Measurements from ENCODE around the gene RIOX2.

The RIOX2 gene

DNA sequence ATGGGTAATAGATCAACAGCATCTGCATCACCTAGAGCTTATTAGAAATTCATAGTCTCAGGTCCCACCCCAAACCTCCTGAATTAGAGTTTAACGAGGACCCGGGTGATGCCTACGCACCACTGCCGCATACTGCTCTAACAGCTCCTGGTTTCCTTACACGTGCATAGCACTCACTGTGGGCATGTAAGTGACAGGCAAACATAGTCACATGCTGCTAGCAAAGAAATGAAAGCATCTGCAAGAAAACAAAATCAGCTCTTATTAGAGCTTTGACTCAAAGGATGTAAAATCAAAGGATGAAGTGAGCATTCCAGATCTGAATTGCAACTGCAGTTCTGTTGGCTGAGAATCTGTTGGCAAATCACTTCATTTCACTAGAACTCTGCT lies 19.1 kb upstream of the RIOX2 start:
- no peak for DNase-seq
- intact Hi-C loops (cut with DNase I), result no loop called here

DNA sequence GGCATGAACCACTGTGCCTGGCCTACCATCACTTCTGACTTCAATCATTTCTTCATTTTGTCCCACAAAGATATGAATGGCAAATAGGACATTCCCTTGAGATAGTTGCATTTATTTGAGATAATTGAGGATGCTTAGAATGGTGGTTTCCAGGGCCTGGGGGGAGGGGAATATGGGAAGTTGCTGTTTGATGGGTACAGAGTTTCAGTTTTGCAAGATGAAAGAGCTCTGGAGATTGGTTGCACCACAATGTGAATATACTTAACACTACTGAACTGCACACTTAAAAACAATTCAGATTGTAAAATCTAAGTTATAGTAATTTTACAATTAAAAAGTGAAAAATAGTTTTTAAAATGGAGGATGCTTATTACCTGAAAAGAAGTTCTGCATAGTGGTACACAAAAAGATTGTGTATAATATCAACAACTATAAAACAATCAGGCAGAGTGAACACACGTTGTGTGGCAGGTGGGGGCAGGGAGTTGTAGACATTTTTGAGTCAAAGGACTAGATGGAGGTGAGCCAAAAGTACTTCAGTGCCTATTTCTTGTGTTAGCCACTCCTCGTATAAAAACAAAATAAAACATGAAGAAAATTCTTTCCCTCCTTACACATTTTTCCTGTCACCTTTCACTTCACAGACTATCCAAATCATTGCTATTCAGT lies 18.5 kb upstream of the RIOX2 start:
- intact Hi-C loops (cut with DNase I), result no loop called here
- DNase-seq, result no peak

- no peak for DNase-seq
- intact Hi-C loops (cut with DNase I), result no loop called here
These were observed 16.7 kb upstream of the RIOX2 start for GRCh38 chr3:97988784-97989568.

GRCh38 chr3:97987306-97987705 lies 15.1 kb upstream of the RIOX2 start:
- no peak for DNase-seq
- intact Hi-C loops (cut with DNase I), result no loop called here

DNA sequence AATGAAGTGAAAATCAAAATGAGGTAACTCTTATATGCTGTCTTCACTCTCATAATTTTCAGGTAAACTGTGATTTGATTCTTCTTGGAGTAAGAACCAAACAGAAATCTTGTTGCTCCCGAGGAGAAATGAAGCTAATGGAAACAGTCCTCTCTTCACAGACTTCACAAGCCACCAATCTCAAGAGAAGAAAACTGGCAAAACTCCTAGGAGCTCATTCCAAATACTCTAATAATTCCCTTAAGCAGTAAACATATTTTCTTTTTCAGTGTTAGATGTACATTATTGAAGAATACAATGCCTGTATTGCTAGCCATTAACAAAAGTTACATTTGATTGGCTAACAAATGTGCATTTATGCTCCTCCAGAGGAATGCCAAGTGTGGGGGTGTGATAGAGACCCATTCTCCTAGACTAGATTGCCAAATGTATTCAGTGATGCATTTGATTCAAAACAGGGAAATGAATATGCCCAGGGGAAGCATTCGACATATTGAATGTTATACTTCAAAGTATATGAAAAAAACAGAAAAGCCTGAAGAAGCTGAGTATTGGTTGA lies 11.8 kb upstream of the RIOX2 start:
- no peak for DNase-seq
- intact Hi-C loops (cut with DNase I), result loop anchor here (2.0 kb wide), 1 partner anchor 29 kb away; no protein-coding TSS in a partner anchor

- DNase-seq, result no peak
- intact Hi-C loops (cut with DNase I), result no loop called here
These were observed 9.7 kb upstream of the RIOX2 start for GRCh38 chr3:97981886-97982285.

GRCh38 chr3:97979610-97980009 lies 7.4 kb upstream of the RIOX2 start:
- intact Hi-C loops (cut with DNase I), result no loop called here

DNA sequence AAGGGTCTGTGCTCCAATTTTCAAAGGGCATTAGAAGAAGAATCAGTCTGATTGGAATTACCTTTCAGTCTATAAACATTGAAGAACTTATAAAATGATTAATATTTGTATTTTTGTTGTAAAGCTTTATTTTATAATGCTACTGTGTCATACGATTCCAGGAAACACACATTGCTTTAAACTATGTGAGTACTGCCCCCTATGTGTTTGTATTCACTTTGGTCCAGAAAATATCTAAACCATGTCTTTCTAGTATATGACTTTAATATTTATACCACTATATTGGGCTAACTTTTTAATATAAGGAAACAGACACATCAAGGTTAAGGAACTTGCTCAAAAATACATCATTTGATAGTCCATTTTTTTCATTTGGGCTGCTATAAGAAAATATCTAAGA lies 3.2 kb upstream of the RIOX2 start:
- no peak for DNase-seq
- intact Hi-C loops (cut with DNase I), result no loop called here

More at GRCh38 chr3:97979610-97980009, 7.4 kb upstream of the RIOX2 start:
- DNase-seq, result no peak

GRCh38 chr3:97974996-97975395 lies 2.8 kb upstream of the RIOX2 start:
- intact Hi-C loops (cut with DNase I), result loop anchor here (5.0 kb wide), 2 partner anchors 47 to 153 kb away; partner anchors contain the start of gene CRYBG3
- no peak for DNase-seq

GRCh38 chr3:97972976-97973375 lies 745 bp upstream of the RIOX2 start:
- intact Hi-C loops (cut with DNase I), result loop anchor here (5.0 kb wide), 2 partner anchors 49 to 151 kb away; partner anchors contain the start of gene CRYBG3
- DNase-seq, result no peak

- intact Hi-C loops (cut with DNase I), result loop anchor here (5.0 kb wide), 2 partner anchors 51 to 149 kb away; partner anchors contain the start of gene CRYBG3
- DNase-seq, result no peak
These were observed 1.1 kb downstream of the RIOX2 start for GRCh38 chr3:97970956-97971620.

- DNase-seq, result no peak
- intact Hi-C loops (cut with DNase I), result loop anchor here (5.0 kb wide), 2 partner anchors 52 to 148 kb away; partner anchors contain the start of gene CRYBG3
These were observed 2.1 kb downstream of the RIOX2 start for GRCh38 chr3:97970156-97970555.

DNA sequence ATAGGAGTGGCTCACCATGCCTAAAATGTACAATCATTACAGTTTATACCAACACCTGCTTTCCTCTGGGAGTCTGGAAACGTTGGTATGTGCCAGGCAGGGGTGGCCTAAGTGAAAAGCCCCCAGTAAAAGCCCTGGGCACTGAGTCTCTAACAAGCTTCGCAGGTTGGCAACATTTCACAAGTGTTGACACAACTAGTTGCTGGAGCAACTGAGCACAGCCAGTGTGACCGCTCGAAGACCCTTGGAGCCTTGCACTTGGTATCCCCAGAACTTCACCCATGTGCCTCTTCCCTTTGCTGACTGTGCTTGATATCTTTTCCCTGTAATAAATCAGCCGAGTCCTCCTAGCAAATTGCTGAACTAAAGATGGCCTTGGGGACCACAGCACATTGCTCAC lies 2.7 kb downstream of the RIOX2 start:
- intact Hi-C loops (cut with DNase I), result no loop called here

DNA sequence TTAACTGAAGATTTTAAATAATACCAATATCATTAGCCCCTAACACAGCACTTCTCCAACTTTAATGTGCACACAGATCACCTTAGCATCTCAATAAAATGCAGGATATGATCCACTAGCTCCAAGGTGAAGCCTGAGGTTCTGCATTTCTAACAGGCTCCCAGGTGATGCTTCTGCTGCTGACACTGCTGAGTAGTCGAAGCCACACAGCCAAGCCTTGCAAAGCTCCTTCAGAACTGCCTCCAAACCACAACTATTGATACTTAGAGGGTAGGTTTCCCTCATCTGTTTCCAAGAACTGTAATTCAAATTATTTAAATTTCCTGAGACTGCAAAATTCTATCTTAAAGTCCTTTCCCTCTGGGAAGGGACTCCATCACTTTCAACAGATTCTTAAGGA lies 3.9 kb downstream of the RIOX2 start:
- intact Hi-C loops (cut with DNase I), result no loop called here
- no peak for DNase-seq

More for the DNA sequence above, 2.7 kb downstream of the RIOX2 start:
- DNase-seq, result no peak

DNA sequence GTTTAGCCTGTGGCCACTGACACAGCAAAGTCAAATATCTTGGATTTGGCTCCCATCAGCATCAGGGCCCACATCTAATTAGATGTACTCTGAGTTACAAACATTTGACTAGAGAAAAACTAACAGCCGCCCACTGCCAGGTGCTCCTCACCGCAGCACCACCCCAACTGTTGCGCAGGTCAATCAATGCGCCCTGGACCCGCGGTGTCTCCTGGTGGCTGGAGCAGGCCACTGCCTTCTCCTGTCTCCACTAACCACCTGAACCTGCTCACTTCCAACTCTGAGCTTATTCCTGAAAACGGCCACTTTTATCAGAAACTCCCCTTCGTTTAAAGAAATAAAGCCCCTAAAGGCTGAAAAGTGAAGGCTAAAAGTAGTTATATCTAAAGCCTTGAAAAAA lies 4.3 kb downstream of the RIOX2 start:
- intact Hi-C loops (cut with DNase I), result no loop called here

GRCh38 chr3:97960993-97961766 lies 11.1 kb downstream of the RIOX2 start:
- no peak for DNase-seq
- intact Hi-C loops (cut with DNase I), result no loop called here

More for the DNA sequence above, 4.3 kb downstream of the RIOX2 start:
- DNase-seq, result no peak

DNA sequence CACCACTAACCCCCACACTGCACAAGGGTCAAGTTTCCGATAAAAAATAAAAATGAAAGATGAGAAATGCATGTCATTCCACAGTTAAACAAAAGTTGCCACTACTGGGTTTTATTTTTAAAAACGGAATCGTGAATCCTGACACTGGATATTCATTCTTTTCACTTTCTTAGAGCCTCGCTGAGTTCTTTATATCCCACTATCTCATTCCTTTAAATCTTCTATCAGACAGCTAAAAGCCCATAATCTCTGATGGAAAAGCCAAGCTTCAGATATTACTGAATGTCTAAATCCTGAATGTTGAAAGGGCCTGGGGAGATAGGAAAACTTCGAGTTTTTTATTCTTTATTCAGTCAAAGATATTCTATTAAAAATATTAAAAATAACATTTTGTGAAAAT lies 11.7 kb downstream of the RIOX2 start:
- DNase-seq, result no peak
- intact Hi-C loops (cut with DNase I), result no loop called here

- intact Hi-C loops (cut with DNase I), result no loop called here
- DNase-seq, result no peak
These were observed 12.4 kb downstream of the RIOX2 start for GRCh38 chr3:97959872-97960271.

DNA sequence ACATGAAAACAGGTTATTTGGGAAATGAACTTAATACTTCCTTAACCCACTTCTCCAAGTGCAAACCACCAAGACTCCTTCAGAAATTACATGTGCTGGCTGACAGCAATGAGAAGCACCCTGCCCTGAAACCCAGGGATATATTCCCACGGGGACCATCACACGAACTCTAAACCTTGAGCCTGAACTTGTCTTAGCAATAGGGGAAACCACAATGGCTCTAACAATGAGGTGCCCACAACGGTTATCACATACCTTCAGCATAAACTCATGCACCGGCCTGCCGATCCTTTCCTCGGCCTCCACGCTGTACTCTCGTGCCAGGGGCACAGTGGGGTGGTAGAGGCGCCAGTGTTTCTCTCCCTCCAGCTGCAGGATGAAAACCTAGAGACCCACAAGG lies 13.4 kb downstream of the RIOX2 start:
- intact Hi-C loops (cut with DNase I), result no loop called here
- DNase-seq, result no peak

GRCh38 chr3:97958396-97958795 lies 13.8 kb downstream of the RIOX2 start:
- intact Hi-C loops (cut with DNase I), result no loop called here
- no peak for DNase-seq

All from posterior cingulate gyrus (tissue), 11 donors.